CD4-positive, alpha-beta memory T cell (primary cell): ENCODE measurements around the gene REC8. TPM values are rescaled to one million over a fixed set of nuclear protein-coding genes. Genes with fewer than 3 reads are reported as not detected.
A peak's percentile ranks its signal among the peaks of the same experiment; 100 is the strongest.

ENCODE experiments used
- CTCF ChIA-PET: fragments of 350-600 bp; sonication (Branson Sonifier 250); formaldehyde crosslinking; loops from one replicate; lab custom pipeline; 2021; ENCODE audit warnings: inconsistent platforms; ENCODE audit not compliant: partially characterized antibody; lab: Charles Lee
- POLR2A ChIA-PET: fragments of 350-600 bp; sonication (Branson Sonifier 250); formaldehyde crosslinking; loops from one replicate; lab custom pipeline; 2021; ENCODE audit not compliant: partially characterized antibody; lab: Charles Lee
- DNase-seq, 5 donors: peaks; one replicate each; pipeline versions ENCODE4 v3.0.0 to v3.0.0-alpha.2; 2020 to 2022; ENCODE audit warnings: mixed read lengths in 1 of 5
- H3K27ac ChIP-seq: one replicate; pipeline ENCODE4 v1.7.0; 2013; ENCODE audit warnings: low read depth, low read length
- H3K27me3 ChIP-seq: 2 replicates; pipeline ENCODE4 v1.7.0; 2013; ENCODE audit warnings: mild to moderate bottlenecking, low read length, moderate library complexity; ENCODE audit not compliant: insufficient read depth
- H3K36me3 ChIP-seq: 2 replicates; pipeline ENCODE4 v1.7.0; 2013; ENCODE audit warnings: mild to moderate bottlenecking, low read length, moderate library complexity; ENCODE audit not compliant: insufficient read depth
- H3K4me1 ChIP-seq: 2 replicates; pipeline ENCODE4 v1.7.0; 2013; ENCODE audit warnings: mild to moderate bottlenecking, low read length, moderate library complexity; ENCODE audit not compliant: insufficient read depth
- H3K4me3 ChIP-seq, 2 donors: one replicate each; pipeline ENCODE4 v1.7.0; 2013; ENCODE audit warnings: low read length in 2 of 2, mild to moderate bottlenecking in 1 of 2
- H3K9me3 ChIP-seq, 2 donors: one replicate each; pipeline ENCODE4 v1.7.0; 2013; ENCODE audit warnings: low read length in 2 of 2, control low read depth in 1 of 2; ENCODE audit not compliant: control insufficient read depth in 1 of 2
- H3K27ac Mint-ChIP-seq, 7 donors: one replicate each; pipeline ENCODE4 v1.8.0; 2020 to 2021; ENCODE audit warnings: mixed read lengths in 7 of 7, mild to moderate bottlenecking in 6 of 7, inconsistent platforms in 3 of 7, moderate library complexity in 3 of 7
- H3K27me3 Mint-ChIP-seq, 2 donors: one replicate each; pipeline ENCODE4 v1.8.0; 2020 to 2021; ENCODE audit warnings: mixed read lengths in 2 of 2
- H3K36me3 Mint-ChIP-seq, 2 donors: one replicate each; pipeline ENCODE4 v1.8.0; 2020 to 2021; ENCODE audit warnings: mixed read lengths in 2 of 2, inconsistent platforms in 1 of 2, mild to moderate bottlenecking in 1 of 2
- H3K4me1 Mint-ChIP-seq, 4 donors: one replicate each; pipeline ENCODE4 v1.8.0; 2020 to 2021; ENCODE audit warnings: mixed read lengths in 4 of 4, mild to moderate bottlenecking in 1 of 4
- H3K4me3 Mint-ChIP-seq, 8 donors: one replicate each; pipeline ENCODE4 v1.8.0; 2020 to 2021; ENCODE audit warnings: mixed read lengths in 8 of 8, mild to moderate bottlenecking in 7 of 8, moderate library complexity in 6 of 8, inconsistent platforms in 3 of 8
- H3K9me3 Mint-ChIP-seq, 8 donors: one replicate each; pipeline ENCODE4 v1.8.0; 2020 to 2021; ENCODE audit warnings: mixed read lengths in 8 of 8, mild to moderate bottlenecking in 5 of 8, inconsistent platforms in 3 of 8, moderate library complexity in 1 of 8
- intact Hi-C: fragments of 100-400 bp; cut with micrococcal nuclease; formaldehyde crosslinking; loops from one replicate; pipeline ENCODE4 v1.15.1; 2023
- polyA plus RNA-seq, 2 donors: library from polyadenylated mRNA; unstranded; fragments of 300-500 nt; fragmentation: Illumina TruSeq; gene quantifications; one replicate each; pipeline ENCODE4 v1.2.3, GENCODE V29; 2021
- total RNA-seq, 2 experiments: library from RNA; stranded (reverse); gene quantifications; one replicate each; pipeline ENCODE4 v1.2.3, GENCODE V29; 2021

The REC8 gene
- total and polyA plus RNA-seq, 4 experiments from 2014 or later, result 2.8 to 30.5 (median 18.8) TPM

DNA sequence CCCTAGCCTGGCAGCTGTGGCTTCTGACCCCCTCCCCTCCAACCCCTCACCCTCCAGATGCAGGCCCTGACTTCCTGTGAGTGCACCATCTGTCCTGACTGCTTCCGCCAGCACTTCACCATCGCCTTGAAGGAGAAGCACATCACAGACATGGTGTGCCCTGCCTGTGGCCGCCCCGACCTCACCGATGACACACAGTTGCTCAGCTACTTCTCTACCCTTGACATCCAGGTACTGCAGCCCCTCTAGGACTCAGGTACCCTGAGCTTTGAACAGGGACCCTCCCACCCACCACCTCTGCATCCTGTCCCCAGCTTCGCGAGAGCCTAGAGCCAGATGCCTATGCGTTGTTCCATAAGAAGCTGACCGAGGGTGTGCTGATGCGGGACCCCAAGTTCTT lies 16.8 kb upstream of the REC8 start:
- CTCF ChIA-PET, result interaction anchor here (0.7 to 2.0 kb wide), 5 partner anchors 9 to 105 kb away, joined by 3 to 5 read pairs (median 3); partner anchors contain the start of gene PSME2
- H3K9me3 Mint-ChIP-seq, result no peaks in the 10 kb centered on the region
- H3K9me3 ChIP-seq, result no peaks in the 10 kb centered on the region
- DNase-seq, result no peak
- peaks cover 41 to 63% of the 10 kb centered on the region in 2 donors for H3K36me3 Mint-ChIP-seq
- H3K4me3 ChIP-seq, result no peak overlapping the region
- H3K4me3 Mint-ChIP-seq, result no peak overlapping the region
- H3K27ac ChIP-seq, result no peak overlapping the region
- H3K27me3 ChIP-seq, result no peaks in the 10 kb centered on the region
- POLR2A ChIA-PET, result interaction anchor here (1.0 to 9.5 kb wide), 6 partner anchors 8 to 281 kb away, joined by 3 to 162 read pairs (median 4); partner anchors contain the start of genes DCAF11, EMC9, NRL and PSME2
- H3K4me1 Mint-ChIP-seq, result peaks cover 2 to 20% (median 12%) of the 10 kb centered on the region in 4 donors
- peaks cover 4% of the 10 kb centered on the region for H3K4me1 ChIP-seq
- H3K27me3 Mint-ChIP-seq, result no peaks in the 10 kb centered on the region
- peaks cover 64% of the 10 kb centered on the region for H3K36me3 ChIP-seq
- intact Hi-C loops, result no loop called here
- peak overlapping the region in 3 of 7 donors; percentile 13 to 73 (median 73) for H3K27ac Mint-ChIP-seq

DNA sequence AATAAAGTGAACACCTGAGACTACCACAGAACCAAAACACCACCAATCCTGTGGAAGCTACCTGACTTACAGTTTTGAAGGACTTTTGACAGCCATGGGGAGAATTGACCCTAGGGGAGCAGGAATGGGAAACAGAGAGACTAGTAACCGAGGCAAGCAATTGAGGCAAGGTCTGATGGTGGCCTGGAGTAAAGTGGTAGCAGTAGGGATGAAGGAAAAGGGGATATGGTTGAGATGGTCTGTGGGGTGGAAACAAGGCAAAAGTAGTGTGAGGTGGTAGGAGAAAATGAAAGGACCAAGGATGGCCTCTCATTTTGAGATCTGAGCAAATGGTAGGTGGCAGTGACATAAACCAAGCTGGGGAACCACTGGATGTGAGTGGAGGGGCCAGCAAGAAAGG lies 15.0 kb upstream of the REC8 start:
- H3K9me3 Mint-ChIP-seq, result no peaks in the 10 kb centered on the region
- H3K27me3 Mint-ChIP-seq, result no peaks in the 10 kb centered on the region
- peak overlapping the region in 6 of 7 donors; percentile 20 to 85 (median 64) for H3K27ac Mint-ChIP-seq
- Histone ChIP-seq H3K4me1 (peaks cover 12% of the 10 kb centered on the region), H3K36me3 (peaks cover 52% of the 10 kb centered on the region), H3K27me3 (no peaks in the 10 kb centered on the region), H3K4me3 (no peak overlapping the region), H3K27ac (no peak overlapping the region), H3K9me3 (no peaks in the 10 kb centered on the region)
- H3K36me3 Mint-ChIP-seq, result peaks cover 39 to 67% of the 10 kb centered on the region in 2 donors
- H3K4me1 Mint-ChIP-seq, result peaks cover 11 to 28% (median 18%) of the 10 kb centered on the region in 4 donors
- ChIA-PET POLR2A (interaction anchor here (9.5 kb wide), 1 partner anchor 9 kb away, joined by 162 read pairs; the partner anchor contains the start of genes PSME2 and RNF31), CTCF (interaction anchor here (0.6 to 6.9 kb wide), 2 partner anchors 8 to 189 kb away, joined by 3 to 110 read pairs; partner anchors contain the start of genes PSME2 and RNF31)
- H3K4me3 Mint-ChIP-seq, result peak overlapping the region in 1 of 8 donors; percentile 32
- intact Hi-C loops, result no loop called here
- DNase-seq, result no peak

DNA sequence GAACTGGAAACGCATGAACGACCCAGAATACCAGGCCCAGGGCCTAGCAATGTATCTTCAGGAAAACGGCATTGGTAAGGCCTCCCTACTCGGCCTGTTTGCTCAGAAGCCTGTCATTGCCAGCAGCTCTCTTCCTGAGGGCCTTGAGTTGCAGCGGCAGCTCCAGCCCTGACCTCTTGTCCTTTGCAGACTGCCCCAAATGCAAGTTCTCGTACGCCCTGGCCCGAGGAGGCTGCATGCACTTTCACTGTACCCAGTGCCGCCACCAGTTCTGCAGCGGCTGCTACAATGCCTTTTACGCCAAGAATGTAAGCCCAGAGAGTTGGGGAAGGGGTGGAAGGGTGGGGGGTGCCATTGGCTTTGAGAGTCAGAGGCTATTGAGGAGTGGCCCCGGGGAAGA lies 14.5 kb upstream of the REC8 start:
- Histone ChIP-seq H3K27me3 (no peaks in the 10 kb centered on the region), H3K4me3 (no peak overlapping the region), H3K9me3 (no peaks in the 10 kb centered on the region), H3K36me3 (peaks cover 49% of the 10 kb centered on the region), H3K27ac (no peak overlapping the region), H3K4me1 (peaks cover 17% of the 10 kb centered on the region)
- Mint-ChIP-seq H3K4me1 (peaks cover 16 to 33% (median 21%) of the 10 kb centered on the region in 4 donors), H3K4me3 (no peak overlapping the region), H3K36me3 (peaks cover 40 to 69% of the 10 kb centered on the region in 2 donors), H3K27me3 (no peaks in the 10 kb centered on the region), H3K27ac (peak overlapping the region in 4 of 7 donors; percentile 56 to 85 (median 66)), H3K9me3 (no peaks in the 10 kb centered on the region)
- ChIA-PET CTCF (interaction anchor here (0.6 to 6.9 kb wide), 4 partner anchors 9 to 189 kb away, joined by 3 to 110 read pairs (median 3); partner anchors contain the start of genes PSME2 and RNF31), POLR2A (interaction anchor here (0.9 to 9.5 kb wide), 2 partner anchors 10 to 42 kb away, joined by 3 to 162 read pairs; partner anchors contain the start of genes NRL, PSME2 and RNF31)
- intact Hi-C loops, result no loop called here
- DNase-seq, result no peak

DNA sequence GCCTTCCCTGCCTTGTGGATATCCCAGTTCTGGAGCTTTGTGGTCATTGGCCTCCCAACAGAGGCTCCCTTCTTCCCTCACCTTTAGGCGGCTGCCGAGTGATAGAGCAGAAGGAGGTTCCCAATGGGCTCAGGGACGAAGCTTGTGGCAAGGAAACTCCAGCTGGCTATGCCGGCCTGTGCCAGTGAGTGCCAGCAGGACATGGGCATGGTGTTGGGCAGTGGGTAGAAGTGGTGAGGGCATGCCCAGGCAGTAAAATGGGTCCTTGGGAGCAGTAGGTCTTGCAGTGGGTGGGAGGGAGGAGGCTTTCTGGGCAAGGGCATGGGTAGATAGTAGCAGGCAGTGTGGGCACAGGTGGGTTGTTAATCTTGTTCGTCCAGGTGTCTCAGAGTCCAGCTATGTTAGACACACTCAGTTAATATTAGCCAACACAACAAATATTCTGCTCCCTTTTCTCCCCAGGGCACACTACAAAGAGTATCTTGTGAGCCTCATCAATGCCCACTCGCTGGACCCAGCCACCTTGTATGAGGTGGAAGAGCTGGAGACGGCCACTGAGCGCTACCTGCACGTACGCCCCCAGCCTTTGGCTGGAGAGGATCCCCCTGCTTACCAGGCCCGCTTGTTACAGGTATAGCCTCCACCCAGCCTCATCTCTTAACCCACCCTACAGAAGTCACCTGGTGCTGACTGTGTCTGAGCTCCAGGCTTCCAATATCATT lies 11.9 kb upstream of the REC8 start:
- POLR2A ChIA-PET, result interaction anchor here (1.7 to 9.5 kb wide), 17 partner anchors 11 to 150 kb away, joined by 6 to 162 read pairs (median 23); partner anchors contain the start of genes CHMP4A, DCAF11, EMC9 and IPO4
- CTCF ChIA-PET, result interaction anchor here (0.7 to 6.9 kb wide), 20 partner anchors 11 to 272 kb away, joined by 3 to 110 read pairs (median 9); partner anchors contain the start of genes CHMP4A, CIDEB, DCAF11 and EMC9
- DNase-seq, result no peak
- peaks cover 28 to 56% (median 38%) of the 10 kb centered on the region in 4 donors for H3K4me1 Mint-ChIP-seq
- peak overlapping the region; percentile 79 to 100 (median 99) for H3K27ac Mint-ChIP-seq
- no peaks in the 10 kb centered on the region for H3K27me3 Mint-ChIP-seq
- Histone ChIP-seq H3K4me1 (peaks cover 42% of the 10 kb centered on the region), H3K27me3 (no peaks in the 10 kb centered on the region), H3K27ac (peak overlapping the region; percentile 90), H3K9me3 (no peaks in the 10 kb centered on the region), H3K36me3 (peaks cover 66% of the 10 kb centered on the region), H3K4me3 (no peak overlapping the region)
- intact Hi-C loops, result loop anchor here (2.0 kb wide), 1 partner anchor 145 kb away; no protein-coding TSS in a partner anchor
- H3K36me3 Mint-ChIP-seq, result peaks cover 50 to 78% of the 10 kb centered on the region in 2 donors
- H3K4me3 Mint-ChIP-seq, result peak overlapping the region in 2 of 8 donors; percentile 24 to 30
- H3K9me3 Mint-ChIP-seq, result no peaks in the 10 kb centered on the region

DNA sequence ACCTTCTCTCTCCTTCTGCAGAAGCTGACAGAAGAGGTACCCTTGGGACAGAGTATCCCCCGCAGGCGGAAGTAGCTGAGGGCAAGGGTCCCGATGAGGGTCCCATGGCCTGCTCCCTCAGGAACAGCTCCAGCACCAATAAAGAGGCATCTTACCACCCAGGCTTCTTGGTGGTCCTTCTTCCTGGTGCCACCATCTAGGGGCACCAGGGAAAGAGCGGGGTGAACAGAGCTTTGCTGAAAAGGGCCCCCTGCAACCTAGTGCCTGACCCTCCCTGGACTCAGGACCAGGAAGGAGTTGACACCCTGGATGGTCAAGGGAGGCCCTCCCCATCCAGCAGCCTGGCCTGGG lies 11.4 kb upstream of the REC8 start:
- CTCF ChIA-PET, result interaction anchor here (1.0 to 6.9 kb wide), 28 partner anchors 12 to 271 kb away, joined by 3 to 110 read pairs (median 5); partner anchors contain the start of genes CHMP4A, DCAF11, DHRS1 and EMC9
- H3K9me3 Mint-ChIP-seq, result no peaks in the 10 kb centered on the region
- H3K4me1 ChIP-seq, result peaks cover 47% of the 10 kb centered on the region
- intact Hi-C loops, result loop anchor here (2.0 kb wide), 1 partner anchor 146 kb away; no protein-coding TSS in a partner anchor
- no peak for DNase-seq
- H3K36me3 ChIP-seq, result peaks cover 66% of the 10 kb centered on the region
- H3K4me1 Mint-ChIP-seq, result peaks cover 31 to 60% (median 43%) of the 10 kb centered on the region in 4 donors
- POLR2A ChIA-PET, result interaction anchor here (1.0 to 9.5 kb wide), 23 partner anchors 10 to 271 kb away, joined by 3 to 162 read pairs (median 17); partner anchors contain the start of genes CBLN3, CHMP4A, DCAF11 and DHRS1
- peaks cover 53 to 79% of the 10 kb centered on the region in 2 donors for H3K36me3 Mint-ChIP-seq
- no peaks in the 10 kb centered on the region for H3K9me3 ChIP-seq
- no peaks in the 10 kb centered on the region for H3K27me3 ChIP-seq
- no peaks in the 10 kb centered on the region for H3K27me3 Mint-ChIP-seq
- peak overlapping the region; percentile 90 for H3K27ac ChIP-seq
- H3K4me3 Mint-ChIP-seq, result peak overlapping the region in 6 of 8 donors; percentile 24 to 100 (median 99)
- peak overlapping the region in 1 of 2 donors; percentile 73 for H3K4me3 ChIP-seq
- H3K27ac Mint-ChIP-seq, result peak overlapping the region; percentile 97 to 100 (median 99)

DNA sequence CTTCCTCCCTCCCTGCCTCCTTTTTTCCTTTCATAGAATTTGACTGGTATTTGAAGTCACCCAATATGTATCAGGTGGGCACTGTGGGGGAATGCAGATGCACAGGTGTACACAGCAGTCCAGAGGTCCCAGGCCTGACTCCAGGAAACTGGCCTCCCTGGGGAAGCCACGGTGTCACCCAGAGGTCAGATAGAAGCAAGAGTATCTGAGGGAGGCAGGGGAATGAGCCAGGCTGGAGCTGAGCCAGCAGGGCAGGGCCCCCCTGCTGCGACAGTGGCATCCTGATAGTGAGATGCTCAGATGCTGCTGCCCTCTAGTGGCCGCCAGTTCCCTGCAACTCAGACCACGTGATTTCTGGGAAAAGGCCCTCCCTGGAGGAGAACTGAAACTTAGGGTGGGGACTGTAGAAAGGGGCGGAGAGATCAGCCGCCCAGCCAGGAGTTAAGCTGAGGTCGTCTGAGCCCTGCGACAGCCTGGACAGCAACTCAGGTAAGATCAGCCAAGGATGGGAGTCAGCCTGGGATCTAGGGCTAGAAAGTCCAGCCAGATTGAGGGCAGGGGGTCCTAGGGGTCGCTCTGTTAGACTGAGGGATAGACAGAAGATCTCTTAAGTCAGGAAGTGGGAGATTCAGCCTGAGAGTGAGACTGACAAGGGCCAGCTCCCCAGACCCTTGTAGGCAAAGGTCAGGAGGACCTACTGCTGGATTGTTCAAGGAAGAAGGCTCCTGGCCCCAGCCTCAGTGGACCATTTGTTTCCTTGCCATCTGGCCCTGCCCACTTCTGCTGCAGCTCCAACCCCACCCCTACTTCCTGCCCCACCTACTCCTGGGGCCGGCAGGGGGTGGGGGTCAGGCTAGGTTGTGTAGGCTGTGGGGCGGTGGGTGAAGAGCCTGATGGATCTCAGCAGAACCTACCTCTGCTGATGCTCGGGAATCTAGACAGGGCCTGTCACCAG lies 10.8 kb upstream of the REC8 start, which contains the start of gene IRF9:
Gene IRF9 (plus strand): TSS at position 416 of the 955 bp plus-strand sequence. CDS start 880 bp downstream, outside the sequence.
- Histone ChIP-seq H3K27ac (peak within 1 kb of the TSS; percentile 90), H3K36me3 (peaks cover 66% of the 10 kb centered on the region), H3K4me3 (peak within 1 kb of the TSS; percentile 73 to 97), H3K4me1 (peaks cover 50% of the 10 kb centered on the region), H3K9me3 (no peaks in the 10 kb centered on the region), H3K27me3 (no peaks in the 10 kb centered on the region)
- Mint-ChIP-seq H3K36me3 (peaks cover 54 to 80% of the 10 kb centered on the region in 2 donors), H3K4me3 (peak within 1 kb of the TSS; percentile 96 to 100 (median 99)), H3K9me3 (no peaks in the 10 kb centered on the region), H3K27me3 (no peaks in the 10 kb centered on the region), H3K27ac (peak within 1 kb of the TSS; percentile 97 to 100 (median 99)), H3K4me1 (peaks cover 29 to 60% (median 48%) of the 10 kb centered on the region in 4 donors)
- intact Hi-C loops, result loop anchor here (1.0 to 2.0 kb wide), 13 partner anchors 10 to 146 kb away; partner anchors contain the start of genes CHMP4A, DCAF11, EMC9 and IPO4
- DNase-seq, result peak; percentile 94 to 97 (median 95)
- CTCF ChIA-PET, result interaction anchor here (0.7 to 6.9 kb wide), 43 partner anchors 8 to 270 kb away, joined by 3 to 110 read pairs (median 4); partner anchors contain the start of genes CHMP4A, CIDEB, DCAF11 and DHRS1
- POLR2A ChIA-PET, result interaction anchor here (0.8 to 9.5 kb wide), 29 partner anchors 9 to 270 kb away, joined by 3 to 162 read pairs (median 14); partner anchors contain the start of genes CBLN3, CHMP4A, DCAF11 and DHRS1
